ENCODE measurements around the gene NPLOC4.

The NPLOC4 gene

DNA sequence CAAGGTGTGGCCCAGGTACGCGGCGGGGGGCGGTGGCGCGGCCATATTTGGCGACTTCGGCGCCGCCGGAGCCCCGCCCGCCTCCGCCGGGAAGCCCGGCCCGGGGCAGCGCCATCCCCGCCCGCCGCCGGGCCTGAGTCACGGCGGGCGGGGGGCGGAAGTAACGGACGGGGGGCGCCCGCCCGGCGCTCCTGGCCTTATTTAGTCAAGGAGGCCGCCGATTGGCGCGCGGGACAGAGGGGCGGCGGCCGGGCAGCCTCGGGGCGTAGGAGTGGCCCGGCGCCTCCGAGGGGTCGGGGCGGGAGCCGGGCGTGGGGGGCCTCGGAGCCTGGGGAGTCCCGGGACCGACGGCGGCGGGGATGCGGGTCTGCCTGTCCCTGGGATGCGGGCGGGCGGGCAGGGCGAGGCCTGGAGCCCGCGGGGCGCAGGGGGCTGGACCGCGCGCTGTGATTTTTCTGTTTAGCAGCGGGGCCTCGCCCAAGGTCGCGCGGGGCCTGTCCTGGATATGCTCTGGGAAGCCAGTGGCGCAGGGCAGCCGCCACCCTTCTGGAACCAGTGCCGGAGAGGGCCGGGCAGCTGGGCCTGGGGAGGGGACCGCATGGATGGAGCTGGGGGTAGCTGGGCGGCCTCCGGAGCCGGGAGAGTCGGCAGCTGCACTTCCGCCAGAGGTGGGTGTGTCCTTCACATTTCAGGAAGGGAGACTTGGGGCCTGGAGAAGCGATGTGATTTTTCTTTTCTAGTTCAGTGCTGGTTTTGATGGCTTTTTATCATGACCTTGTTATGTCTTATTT lies 122.0 kb downstream of the NPLOC4 start:
- DNase-seq: peak; percentile 50

GRCh38 chr17:81514489-81514738 lies 122.5 kb downstream of the NPLOC4 start:
- no peak for DNase-seq

- no peak for DNase-seq
Measured at GRCh38 chr17:81513753-81514488, 123.0 kb downstream of the NPLOC4 start.

GRCh38 chr17:81513372-81513752 lies 123.5 kb downstream of the NPLOC4 start:
- no peak for DNase-seq

GRCh38 chr17:81512562-81513371 lies 124.1 kb downstream of the NPLOC4 start, which contains the start of gene ACTG1:
Gene ACTG1 (minus strand): TSS chr17:81512799. CDS start chr17:81512354, 445 bp downstream.
- DNase-seq: peak; percentile 73

GRCh38 chr17:81511804-81512561 lies 124.9 kb downstream of the NPLOC4 start:
- DNase-seq: no peak

- DNase-seq: no peak
Measured at GRCh38 chr17:81511554-81511803, 125.4 kb downstream of the NPLOC4 start.

DNA sequence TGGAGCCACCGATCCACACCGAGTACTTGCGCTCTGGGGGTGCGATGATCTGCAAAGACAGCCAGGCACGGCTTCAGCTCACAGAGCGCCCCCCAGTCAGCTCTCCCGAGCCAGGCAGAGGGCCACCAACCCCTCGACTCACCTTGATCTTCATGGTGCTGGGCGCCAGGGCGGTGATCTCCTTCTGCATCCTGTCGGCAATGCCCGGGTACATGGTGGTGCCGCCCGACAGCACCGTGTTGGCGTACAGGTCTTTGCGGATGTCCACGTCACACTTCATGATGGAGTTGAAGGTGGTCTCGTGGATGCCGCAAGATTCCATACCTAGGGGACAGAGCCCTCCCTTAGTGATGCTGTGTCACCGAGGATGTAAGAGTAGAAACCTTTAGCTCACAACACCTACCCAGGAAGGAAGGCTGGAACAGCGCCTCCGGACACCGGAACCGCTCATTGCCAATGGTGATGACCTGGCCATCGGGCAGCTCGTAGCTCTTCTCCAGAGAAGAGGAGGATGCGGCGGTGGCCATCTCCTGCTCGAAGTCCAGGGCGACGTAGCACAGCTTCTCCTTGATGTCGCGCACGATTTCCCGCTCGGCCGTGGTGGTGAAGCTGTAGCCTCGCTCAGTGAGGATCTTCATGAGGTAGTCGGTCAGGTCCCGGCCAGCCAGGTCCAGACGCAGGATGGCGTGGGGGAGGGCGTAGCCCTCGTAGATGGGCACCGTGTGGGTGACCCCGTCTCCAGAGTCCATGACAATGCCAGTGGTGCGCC lies 125.9 kb downstream of the NPLOC4 start:
- no peak for DNase-seq

GRCh38 chr17:81509972-81510784 lies 126.7 kb downstream of the NPLOC4 start:
- DNase-seq: no peak

- DNase-seq: no peak
Measured at GRCh38 chr17:81509207-81509971, 127.5 kb downstream of the NPLOC4 start.

DNA sequence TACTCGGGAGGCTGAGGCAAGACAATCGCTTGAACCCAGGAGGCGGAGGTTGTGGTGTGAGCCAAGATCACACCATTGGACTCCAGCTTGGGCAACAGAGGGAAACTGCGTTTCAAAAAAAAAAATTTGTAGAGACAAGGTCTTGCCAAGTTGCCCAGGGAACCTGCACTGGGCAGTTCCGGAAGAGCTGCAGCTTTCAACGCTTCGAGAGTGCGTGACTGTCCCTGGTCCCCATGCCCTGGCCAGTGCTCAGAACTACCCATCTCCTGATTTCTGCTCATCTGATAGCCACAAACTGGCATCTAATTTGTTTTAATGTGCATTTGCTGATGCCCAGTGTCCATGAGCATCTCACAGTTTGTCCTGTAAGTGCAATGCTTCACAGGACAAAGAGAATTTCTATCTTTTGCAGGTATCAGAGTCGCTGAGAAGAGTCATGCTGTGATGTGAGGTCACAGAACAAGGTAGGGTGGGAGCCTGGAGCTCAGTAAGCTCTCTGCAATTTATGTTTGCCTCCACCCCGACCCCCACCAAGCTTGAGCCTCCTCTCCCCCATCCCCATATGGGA lies 128.2 kb downstream of the NPLOC4 start:
- DNase-seq: no peak

Measured in NCI-H2029 (cell line).